ENCODE measurements around the gene PTGES2.
A peak's percentile ranks its signal among the peaks of the same experiment; 100 is the strongest.

PTGES2 gene

DNA sequence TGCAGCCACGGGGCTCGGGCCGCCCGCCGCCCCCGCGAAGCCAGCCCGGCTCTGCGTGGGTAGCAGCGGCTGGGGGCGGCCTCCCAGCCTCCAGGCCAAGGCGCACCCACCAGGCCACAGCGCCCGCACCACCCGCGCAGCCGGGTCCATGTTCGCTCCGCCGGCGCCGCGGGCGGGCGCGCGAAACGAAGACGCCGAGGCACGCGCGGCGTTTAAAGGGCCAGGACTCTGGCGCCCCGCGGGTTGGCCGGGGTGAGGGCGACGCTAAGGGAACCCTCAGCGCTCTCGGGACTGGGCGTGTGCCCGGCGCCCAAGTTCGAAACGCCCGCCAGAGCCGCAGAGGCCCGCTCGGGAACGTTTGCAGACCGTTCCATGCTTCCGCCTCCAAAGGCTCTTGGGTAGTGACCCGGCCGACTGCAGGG, at the start of gene PTGES2:
Gene PTGES2, minus strand, starts transcription at position 162 of the 422 bp plus-strand sequence. Its CDS starts 12 bp downstream, at position 150.
- DNase-seq = peak; percentile 77 to 82

DNA sequence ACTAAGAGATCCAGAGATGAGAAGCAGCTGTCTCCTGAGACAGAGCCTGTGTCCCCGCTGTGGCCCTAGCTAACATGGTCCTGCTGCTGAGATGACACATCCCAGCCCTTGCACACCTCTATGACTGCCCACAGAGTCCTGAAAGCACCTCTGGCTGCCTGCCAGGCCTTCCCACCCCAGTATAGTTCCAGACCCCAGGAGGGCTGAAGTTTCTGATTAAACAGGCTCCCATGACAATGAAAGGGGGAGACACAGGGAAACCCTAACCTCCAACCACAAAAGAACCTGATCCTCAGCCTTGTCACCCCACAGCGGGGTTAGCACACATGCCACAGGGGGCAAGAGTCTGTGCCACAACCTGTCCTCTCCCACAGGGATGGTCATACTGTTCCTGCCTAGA, 48.2 kb upstream of the PTGES2 start:
- DNase-seq = no peak

GRCh38 chr9:128175102-128175563, 47.6 kb upstream of the PTGES2 start:
- no peak for DNase-seq

DNA sequence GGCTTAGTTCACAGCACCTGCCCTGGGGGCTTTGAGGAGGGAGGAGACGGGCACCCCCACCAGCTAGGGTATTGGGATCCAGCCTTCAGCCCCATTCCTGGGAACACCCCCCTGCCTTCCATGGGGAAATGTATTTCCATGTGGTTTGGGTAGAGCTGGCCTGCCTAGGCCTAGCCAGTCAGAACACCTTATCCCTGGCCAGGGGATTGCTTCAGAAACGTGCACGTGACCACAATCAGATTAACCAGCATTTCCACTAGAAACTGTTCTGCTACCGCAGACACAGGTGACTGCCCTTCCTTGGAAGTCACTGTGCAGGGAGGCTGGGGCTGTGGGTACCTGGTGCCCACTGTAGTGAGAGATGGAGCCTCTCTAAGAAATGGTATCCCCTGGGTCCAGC, 46.5 kb upstream of the PTGES2 start:
- DNase-seq = no peak

- no peak for DNase-seq
These were observed 42.4 kb upstream of the PTGES2 start for GRCh38 chr9:128169925-128170324.

GRCh38 chr9:128169492-128169891, 42.0 kb upstream of the PTGES2 start:
- DNase-seq = no peak

GRCh38 chr9:128168731-128169308, 41.3 kb upstream of the PTGES2 start:
- no peak for DNase-seq

GRCh38 chr9:128167209-128167608, 39.7 kb upstream of the PTGES2 start:
- no peak for DNase-seq

DNA sequence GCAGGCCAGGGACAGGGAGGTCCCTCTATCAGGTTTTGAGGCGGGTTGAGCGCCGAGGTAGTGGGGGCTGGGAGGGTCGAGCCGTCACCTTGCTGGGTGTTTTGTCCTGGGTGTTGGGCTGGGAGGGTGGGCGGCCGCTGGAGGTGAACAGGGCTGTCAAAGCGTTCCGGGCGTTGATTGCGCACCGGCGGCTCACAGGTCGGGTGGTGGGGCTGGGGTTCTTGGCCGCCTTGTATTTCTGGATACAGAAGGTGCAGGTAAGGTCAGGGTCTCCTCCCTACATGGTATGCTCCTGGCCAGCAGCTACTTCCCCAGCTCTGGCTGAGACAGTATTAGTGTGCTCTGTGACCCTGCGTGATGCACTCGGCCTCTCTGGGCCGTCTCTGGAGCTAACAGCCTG, 38.6 kb upstream of the PTGES2 start:
- DNase-seq = no peak

DNA sequence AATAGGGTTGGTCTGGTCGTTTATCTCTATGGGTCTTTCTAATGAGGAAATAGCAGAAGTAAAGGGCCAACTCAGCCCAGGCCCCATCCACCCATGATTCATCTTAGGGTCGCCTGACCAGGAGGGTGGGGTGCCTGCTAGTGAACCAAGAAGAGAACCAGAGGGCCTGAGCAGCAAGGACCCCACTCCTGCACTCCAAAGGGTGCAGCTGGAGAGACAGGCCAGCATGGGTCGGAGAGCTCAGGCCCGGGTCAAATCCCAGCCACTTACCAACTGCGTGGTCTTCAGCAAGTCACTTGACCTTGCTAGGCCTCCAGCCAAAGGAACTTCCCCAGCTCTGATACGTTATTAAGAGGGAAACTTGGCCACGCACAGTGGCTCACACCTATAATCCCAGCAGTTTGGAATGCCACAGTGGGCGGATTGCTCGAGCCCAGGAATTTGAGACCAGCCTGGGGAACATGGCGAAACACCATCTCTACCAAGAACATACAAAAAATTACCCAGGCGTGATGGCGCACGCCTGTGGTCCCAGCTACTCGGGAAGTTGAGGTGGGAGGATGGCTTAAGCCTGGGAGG, 36.9 kb upstream of the PTGES2 start:
- no peak for DNase-seq

GRCh38 chr9:128163523-128164306, 36.2 kb upstream of the PTGES2 start:
- no peak for DNase-seq

GRCh38 chr9:128163027-128163515, 35.5 kb upstream of the PTGES2 start:
- DNase-seq = no peak

DNA sequence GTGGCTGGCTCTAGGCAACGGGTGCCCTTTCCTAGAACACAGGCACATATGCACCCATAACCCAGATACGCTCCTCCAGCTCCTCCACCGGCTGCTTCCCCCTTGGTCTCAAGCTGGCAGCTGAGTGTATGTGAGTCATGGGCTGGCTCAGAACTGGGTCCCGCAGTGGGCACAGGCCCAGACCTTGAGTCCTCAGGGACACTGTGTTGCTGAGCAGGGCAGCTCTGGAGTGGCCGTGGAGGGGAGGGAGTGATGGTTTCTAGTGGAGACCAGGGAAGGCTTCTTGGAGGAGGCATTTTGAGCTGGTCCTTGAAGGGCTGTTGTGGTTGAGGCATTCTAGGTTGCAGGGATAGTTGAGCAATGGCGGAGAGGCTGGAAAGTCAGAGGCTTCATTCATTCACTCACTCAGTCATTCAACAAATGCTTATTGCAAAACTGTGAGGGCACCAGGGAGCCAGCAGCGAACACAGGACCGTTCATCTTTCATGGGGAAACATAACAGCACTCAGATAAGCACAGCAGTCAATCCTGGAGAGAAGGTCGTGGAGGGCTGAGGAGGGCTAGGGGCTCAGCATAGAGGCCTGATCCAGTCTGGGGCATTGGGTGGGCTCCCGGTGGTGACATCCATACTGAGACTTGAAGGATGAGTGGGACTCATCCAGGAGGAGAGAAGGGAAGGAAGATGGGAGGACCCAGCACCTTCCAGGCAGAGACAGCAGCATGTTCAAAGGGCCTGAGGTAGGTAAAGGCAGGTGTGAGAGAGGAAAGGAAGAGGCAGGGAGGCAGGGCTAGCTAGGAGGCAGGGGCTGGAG, 34.9 kb upstream of the PTGES2 start:
- DNase-seq = no peak

- no peak for DNase-seq
These were observed 33.8 kb upstream of the PTGES2 start for GRCh38 chr9:128161215-128161902.

DNA sequence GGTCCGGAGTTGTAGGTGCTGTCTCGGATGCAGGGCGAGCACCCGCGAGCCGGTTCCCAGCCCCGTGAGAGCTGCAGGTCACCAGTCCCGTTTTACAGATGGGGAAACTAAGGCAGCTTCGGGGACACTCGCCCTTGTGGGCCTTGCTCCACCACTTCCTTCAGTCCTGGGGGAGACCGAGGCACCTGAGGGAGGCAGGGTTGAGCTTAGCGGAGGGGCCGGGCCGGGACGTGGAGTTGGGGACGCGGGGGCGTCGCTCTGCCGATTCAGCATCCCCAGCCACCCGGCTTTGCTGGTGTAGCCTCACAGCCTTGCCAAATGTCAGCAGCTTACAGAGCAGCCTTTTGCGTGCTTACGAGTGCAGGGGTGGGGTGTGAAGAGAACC, 33.1 kb upstream of the PTGES2 start:
- DNase-seq = peak; percentile 59 to 66

DNA sequence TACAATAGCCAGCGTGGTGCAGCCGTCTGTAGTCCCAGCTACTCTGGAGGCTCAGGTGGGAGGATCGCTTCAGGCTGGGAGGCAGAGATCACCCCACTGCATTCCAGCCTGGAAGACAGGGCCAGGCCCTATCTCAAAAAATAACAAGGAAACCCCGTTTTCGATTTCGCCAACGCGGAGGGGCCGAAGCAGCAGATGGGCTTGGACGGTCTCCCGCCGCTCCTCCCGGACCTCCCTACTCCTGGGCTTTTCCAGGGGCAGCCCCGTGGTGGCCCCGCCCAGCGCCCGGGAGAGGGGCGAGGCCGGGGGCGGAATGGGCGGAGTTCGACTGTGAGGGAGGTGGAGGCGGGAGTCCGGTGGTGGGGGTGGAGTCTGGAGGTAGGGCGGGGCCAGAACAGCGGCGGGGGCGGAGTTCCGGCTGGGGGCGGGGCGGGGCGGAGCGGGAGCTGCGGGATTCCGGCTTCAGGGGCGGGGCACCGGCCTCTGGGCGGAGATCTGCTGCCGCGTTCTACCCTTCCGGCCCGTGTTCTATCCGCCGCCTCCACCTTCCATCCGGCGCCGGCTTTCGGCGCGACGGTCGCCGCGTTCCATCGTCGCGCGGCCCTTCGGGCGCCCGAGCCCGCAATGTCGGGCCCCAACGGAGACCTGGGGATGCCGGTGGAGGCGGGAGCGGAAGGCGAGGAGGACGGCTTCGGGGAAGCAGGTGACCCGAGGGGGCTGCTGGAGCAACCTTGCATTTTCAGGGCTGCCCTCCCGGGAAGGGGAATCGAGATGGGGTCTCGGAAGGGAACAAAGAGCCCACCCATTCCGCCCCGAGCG, 32.5 kb upstream of the PTGES2 start, which contains the start of gene BBLN:
Gene BBLN, plus strand, starts transcription at position 482 of the 819 bp plus-strand sequence. Its CDS starts 143 bp downstream, at position 625.
- DNase-seq = peak; percentile 95 to 96

- DNase-seq = peak; percentile 47 to 57
These were observed 31.9 kb upstream of the PTGES2 start for GRCh38 chr9:128159522-128159783.

DNA sequence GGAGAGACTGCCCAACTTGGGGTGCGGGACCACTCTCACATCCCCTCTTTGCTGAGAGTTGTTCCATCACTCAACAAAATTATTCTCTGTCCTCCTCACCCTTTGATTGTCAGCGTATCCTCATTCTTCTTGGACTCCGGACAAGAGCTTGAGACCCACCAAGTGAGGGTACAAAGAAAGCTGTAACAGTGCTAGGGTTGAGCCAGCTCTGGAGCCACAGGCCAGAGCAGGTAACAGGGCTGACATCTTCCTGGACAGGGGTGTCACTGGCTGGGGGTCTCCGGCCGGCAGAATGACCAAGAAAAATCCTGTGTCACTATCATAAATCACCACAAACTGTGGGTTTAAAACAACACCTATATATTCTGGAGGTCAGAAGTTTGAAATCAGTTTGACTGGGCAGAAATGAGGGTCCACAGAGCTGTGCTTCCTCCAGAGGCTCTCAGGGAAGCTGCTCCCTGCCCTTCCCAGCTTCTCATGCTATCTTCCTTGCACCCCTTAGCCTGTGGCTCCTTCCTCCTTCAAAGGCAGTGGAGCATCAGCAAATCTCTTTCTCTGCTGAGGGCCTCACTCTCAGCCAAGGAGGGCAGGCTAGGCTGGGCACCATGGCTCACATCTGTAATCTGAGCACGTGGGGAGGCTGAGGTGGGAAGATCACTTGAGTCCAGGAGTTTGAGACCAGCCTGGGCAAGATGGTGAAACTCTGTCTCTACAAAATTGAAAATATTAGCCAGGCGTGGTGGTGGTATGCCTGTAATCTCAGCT, 28.4 kb upstream of the PTGES2 start:
- DNase-seq = no peak

- no peak for DNase-seq
These were observed 26.6 kb upstream of the PTGES2 start for GRCh38 chr9:128153947-128154695.

All from activated CD4-positive, alpha-beta T cell treated with anti-CD3 and anti-CD28 coated beads, Interleukin-2, amount 50 U/mL, for 48 hours (primary cell).